Testis (tissue), 3 donors: ENCODE data around the gene LSM3. TPM values are rescaled to one million over a fixed set of nuclear protein-coding genes. Genes with fewer than 3 reads are reported as not detected.

Source experiments
- DNase-seq: peaks from one replicate; pipeline ENCODE4 v3.0.0-alpha.2; 2019
- H3K27ac ChIP-seq, 2 donors: fragments of 200-600 bp; sonication (generic); one replicate each; pipeline ENCODE4 v1.5.1; 2019
- H3K27me3 ChIP-seq: fragments of 200-600 bp; sonication (generic); one replicate; pipeline ENCODE4 v1.5.1; 2019
- H3K36me3 ChIP-seq: fragments of 200-600 bp; sonication (generic); one replicate; pipeline ENCODE4 v1.5.1; 2017; ENCODE audit warnings: low read depth; ENCODE audit errors: missing control alignments
- H3K4me1 ChIP-seq: fragments of 200-600 bp; sonication (generic); one replicate; pipeline ENCODE4 v1.5.1; 2019
- H3K4me3 ChIP-seq, 2 donors: fragments of 200-600 bp; sonication (generic); one replicate each; pipeline ENCODE4 v1.5.1; 2017 to 2019
- H3K9me3 ChIP-seq: fragments of 200-600 bp; sonication (generic); one replicate; pipeline ENCODE4 v1.5.1; 2017
- CTCF ChIP-seq, 3 experiments: fragments of 450-650 bp in 2 of 3; fragments of 200-600 bp in 1 of 3; sonication (generic) in 1 of 3; IDR thresholded peaks; one replicate each; pipeline ENCODE4 v1.5.1; 2016 to 2019; ENCODE audit warnings: antibody characterized with exemption in 3 of 3, mild to moderate bottlenecking in 2 of 3, moderate library complexity in 1 of 3
- POLR2A ChIP-seq: fragments of 450-650 bp; IDR thresholded peaks from one replicate; pipeline ENCODE4 v1.6.1; 2017; ENCODE audit warnings: antibody characterized with exemption, mild to moderate bottlenecking, moderate library complexity
- WGBS, 2 donors: methylation state at CpG; one replicate each; pipeline ENCODE4 v1.1.5; 2018; 5-methylcytosine and 5-hydroxymethylcytosine counted together
- intact Hi-C: fragments of 100-400 bp; cut with DNase I; formaldehyde crosslinking; loops from one replicate; pipeline ENCODE4 v1.15.1; 2023; ENCODE audit warnings: low total_unique reads
- polyA plus RNA-seq: library from polyadenylated mRNA; stranded (reverse); fragments of 350-450 nt; fragmentation: Illumina TruSeq; extraction: RNeasy Lipid Tissue Mini Kit (QIAGEN cat#74804); gene quantifications from one replicate; pipeline ENCODE4 v1.2.3, GENCODE V29; 2014; ENCODE audit warnings: low read depth, low replicate concordance; ENCODE audit not compliant: insufficient read depth
- total RNA-seq, 2 donors: library from RNA; depleted of rRNA; stranded (reverse); fragments of >200 nt; gene quantifications; one replicate each; pipeline ENCODE4 v1.2.3, GENCODE V29; 2016

LSM3 gene
- total and polyA plus RNA-seq, 3 donors from 2014 or later, result 13.6 to 21.2 (median 14.9) TPM

- intact Hi-C loops, result no loop called here
- Histone ChIP-seq H3K4me3 (no peak overlapping the region), H3K27ac (peak overlapping the region; percentile 6 to 66), H3K36me3 (no peaks in the 10 kb centered on the region), H3K27me3 (no peaks in the 10 kb centered on the region), H3K9me3 (no peaks in the 10 kb centered on the region), H3K4me1 (peaks cover 12% of the 10 kb centered on the region)
- 86 to 87% methylated on average over 9 of the region's 9 CpGs for WGBS, 2 donors
- TF ChIP-seq POLR2A (no peak), CTCF (IDR thresholded peaks at IDR 0.05) (no peak)
- DNase-seq, result no peak
These were observed 33.4 kb upstream of the LSM3 start for GRCh38 chr3:14145236-14145635.

GRCh38 chr3:14145670-14146380 is 32.8 kb upstream of the LSM3 start:
- Histone ChIP-seq H3K27ac (peak overlapping the region; percentile 6 to 66), H3K4me3 (no peak overlapping the region), H3K27me3 (no peaks in the 10 kb centered on the region), H3K9me3 (no peaks in the 10 kb centered on the region), H3K36me3 (no peaks in the 10 kb centered on the region), H3K4me1 (peaks cover 12% of the 10 kb centered on the region)
- no peak for TF ChIP-seq POLR2A
- TF ChIP-seq CTCF (IDR thresholded peaks at IDR 0.05), result no peak
- peak; percentile 9 for DNase-seq
- WGBS, 2 donors, result 74 to 89% methylated on average over 5 to 10 of the region's 10 CpGs
- intact Hi-C loops, result no loop called here

- WGBS, 2 donors, result 86 to 95% methylated on average over 10 of the region's 10 CpGs
- no peak overlapping the region for H3K27ac ChIP-seq
These were observed 32.1 kb upstream of the LSM3 start for GRCh38 chr3:14146381-14147065.

GRCh38 chr3:14147066-14147435 is 31.6 kb upstream of the LSM3 start:
- peaks cover 12% of the 10 kb centered on the region for H3K4me1 ChIP-seq
- intact Hi-C loops, result no loop called here
- DNase-seq, result peak; percentile 7
- no peaks in the 10 kb centered on the region for H3K9me3 ChIP-seq
- no peaks in the 10 kb centered on the region for H3K27me3 ChIP-seq
- no peak overlapping the region for H3K27ac ChIP-seq
- no peak for TF ChIP-seq POLR2A
- no peak for TF ChIP-seq CTCF (IDR thresholded peaks at IDR 0.05)
- H3K36me3 ChIP-seq, result no peaks in the 10 kb centered on the region
- H3K4me3 ChIP-seq, result no peak overlapping the region
- 70 to 86% methylated on average over 5 of the region's 5 CpGs for WGBS, 2 donors

More at GRCh38 chr3:14146381-14147065, 32.1 kb upstream of the LSM3 start:
- no peaks in the 10 kb centered on the region for H3K36me3 ChIP-seq
- DNase-seq, result peak; percentile 9
- no peaks in the 10 kb centered on the region for H3K9me3 ChIP-seq
- H3K27me3 ChIP-seq, result no peaks in the 10 kb centered on the region
- peaks cover 12% of the 10 kb centered on the region for H3K4me1 ChIP-seq
- intact Hi-C loops, result no loop called here
- no peak for TF ChIP-seq CTCF (IDR thresholded peaks at IDR 0.05)
- no peak for TF ChIP-seq POLR2A
- no peak overlapping the region for H3K4me3 ChIP-seq
